ENCODE results near the gene PROSER3. TPM values are rescaled to one million over a fixed set of nuclear protein-coding genes. Genes with fewer than 3 reads are reported as not detected.
A peak's percentile ranks its signal among the peaks of the same experiment; 100 is the strongest.

PROSER3 gene
- total RNA-seq, 1 donor from 2014 or later = 5.2 TPM

DNA sequence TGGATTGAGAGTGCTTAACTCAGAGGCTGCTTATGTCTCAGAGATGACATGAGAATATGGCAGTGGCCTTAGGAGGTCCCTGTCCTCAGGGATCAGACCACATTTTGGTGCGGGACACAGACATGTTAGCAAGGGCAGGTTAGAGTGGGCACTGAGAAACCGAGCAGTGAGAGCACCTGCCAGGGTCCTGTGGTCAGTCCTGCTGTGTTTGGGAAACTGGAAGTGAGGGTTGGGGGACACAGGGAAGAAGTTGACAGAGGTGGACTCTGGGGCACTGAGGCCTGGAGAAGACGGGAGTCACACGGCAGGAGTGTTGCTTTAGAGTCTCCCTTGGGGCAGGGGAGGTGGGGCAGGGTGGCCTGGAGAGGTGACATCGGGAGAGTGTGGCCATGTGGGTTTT, 23.1 kb upstream of the PROSER3 start:
- intact Hi-C loops (cut with micrococcal nuclease) = no loop called here
- ATAC-seq (no peak), DNase-seq (no peak)

DNA sequence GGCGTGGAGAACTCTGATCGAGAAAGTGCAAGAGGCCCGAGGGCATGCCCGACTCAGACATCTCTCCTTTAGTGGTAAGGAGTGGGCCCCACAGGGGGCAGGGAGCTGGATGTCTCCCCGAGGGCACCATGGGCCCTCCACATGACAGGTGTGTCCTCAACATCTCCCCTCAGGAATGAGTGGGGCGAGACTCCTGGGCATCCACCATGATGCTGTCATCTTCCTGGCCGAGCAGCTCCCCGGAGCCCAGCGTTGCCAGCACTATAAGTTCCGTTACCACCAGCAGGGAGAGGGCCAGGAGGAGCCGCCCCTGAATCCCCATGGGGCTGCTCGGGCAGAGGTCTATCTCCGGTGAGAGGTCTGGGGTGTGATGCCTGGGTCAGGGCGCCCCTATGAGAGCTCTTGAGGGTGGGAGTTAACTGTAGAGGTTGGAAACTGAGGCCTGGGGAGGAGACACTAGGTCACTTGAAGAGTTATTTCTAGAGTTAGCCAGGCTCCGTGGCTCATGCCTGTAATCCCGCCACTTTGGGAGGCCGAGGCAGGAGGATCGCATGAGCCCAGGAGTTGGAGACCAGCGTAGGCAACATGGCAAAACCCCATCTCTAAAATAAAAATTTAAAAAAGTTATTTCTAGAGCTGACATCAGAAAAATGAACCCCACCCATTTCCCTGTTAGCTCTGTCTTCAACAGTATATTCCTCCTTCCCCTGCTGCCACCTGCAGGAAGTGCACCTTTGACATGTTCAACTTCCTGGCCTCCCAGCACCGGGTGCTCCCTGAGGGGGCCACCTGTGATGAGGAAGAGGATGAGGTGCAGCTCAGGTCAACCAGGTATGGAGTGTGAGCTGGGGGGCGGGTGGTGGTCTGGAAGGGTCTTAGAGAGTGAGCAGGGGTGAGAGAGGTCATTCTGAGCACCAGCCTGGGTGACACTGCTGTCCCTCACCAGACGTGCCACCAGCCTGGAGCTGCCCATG, 20.8 kb upstream of the PROSER3 start:
- DNase-seq = peak; percentile 31
- ATAC-seq = no peak
- intact Hi-C loops (cut with micrococcal nuclease) = no loop called here

DNA sequence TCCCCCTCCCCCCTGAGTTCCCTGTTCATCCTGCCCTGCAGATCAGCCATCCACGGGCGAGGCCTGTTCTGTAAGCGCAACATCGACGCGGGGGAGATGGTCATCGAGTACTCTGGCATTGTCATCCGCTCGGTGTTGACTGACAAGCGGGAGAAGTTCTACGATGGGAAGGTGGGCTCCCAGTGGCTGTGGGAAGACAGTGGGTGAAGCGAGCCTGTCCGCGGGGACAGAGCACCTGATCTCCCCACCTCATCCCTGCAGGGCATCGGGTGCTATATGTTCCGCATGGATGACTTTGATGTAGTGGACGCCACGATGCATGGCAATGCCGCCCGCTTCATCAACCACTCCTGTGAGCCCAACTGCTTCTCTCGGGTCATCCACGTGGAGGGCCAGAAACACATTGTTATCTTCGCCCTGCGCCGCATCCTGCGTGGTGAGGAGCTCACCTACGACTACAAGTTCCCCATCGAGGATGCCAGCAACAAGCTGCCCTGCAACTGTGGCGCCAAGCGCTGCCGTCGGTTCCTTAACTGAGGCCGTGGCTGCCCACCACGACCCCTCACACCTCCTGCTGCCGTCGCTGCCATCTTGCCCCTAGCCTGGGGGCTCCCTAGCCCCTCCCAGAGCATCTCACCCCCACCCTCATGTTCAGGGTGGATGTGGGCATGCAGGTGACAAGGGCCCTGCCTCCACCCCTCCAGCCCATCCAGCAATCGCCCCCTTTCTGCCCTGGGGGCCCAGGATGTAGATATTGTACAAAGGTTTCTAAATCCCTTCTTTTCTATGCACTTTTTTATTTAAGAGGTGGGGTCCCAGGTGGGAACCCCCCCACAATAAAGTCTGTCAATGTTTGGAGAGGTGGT, 19.7 kb upstream of the PROSER3 start:
- no peak for ATAC-seq
- intact Hi-C loops (cut with micrococcal nuclease) = no loop called here
- DNase-seq = no peak

DNA sequence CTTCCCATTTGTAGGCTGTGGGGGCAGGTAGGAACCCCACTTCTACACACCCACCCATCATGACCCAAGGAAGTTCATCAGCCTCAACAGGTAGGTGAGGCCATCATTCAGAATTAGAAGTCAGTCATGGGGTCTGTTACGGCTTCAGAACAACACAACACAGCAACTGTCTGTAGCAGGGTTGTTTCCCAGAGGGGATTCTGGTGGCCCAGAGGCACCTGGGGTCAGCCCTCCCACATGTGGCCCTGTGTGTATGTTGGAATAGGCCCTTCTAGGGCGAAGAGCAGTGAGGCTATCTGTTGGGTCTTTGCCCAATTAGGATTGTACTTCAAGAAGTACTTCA, 19.1 kb upstream of the PROSER3 start:
- intact Hi-C loops (cut with micrococcal nuclease) = no loop called here
- no peak for DNase-seq
- no peak for ATAC-seq

DNA sequence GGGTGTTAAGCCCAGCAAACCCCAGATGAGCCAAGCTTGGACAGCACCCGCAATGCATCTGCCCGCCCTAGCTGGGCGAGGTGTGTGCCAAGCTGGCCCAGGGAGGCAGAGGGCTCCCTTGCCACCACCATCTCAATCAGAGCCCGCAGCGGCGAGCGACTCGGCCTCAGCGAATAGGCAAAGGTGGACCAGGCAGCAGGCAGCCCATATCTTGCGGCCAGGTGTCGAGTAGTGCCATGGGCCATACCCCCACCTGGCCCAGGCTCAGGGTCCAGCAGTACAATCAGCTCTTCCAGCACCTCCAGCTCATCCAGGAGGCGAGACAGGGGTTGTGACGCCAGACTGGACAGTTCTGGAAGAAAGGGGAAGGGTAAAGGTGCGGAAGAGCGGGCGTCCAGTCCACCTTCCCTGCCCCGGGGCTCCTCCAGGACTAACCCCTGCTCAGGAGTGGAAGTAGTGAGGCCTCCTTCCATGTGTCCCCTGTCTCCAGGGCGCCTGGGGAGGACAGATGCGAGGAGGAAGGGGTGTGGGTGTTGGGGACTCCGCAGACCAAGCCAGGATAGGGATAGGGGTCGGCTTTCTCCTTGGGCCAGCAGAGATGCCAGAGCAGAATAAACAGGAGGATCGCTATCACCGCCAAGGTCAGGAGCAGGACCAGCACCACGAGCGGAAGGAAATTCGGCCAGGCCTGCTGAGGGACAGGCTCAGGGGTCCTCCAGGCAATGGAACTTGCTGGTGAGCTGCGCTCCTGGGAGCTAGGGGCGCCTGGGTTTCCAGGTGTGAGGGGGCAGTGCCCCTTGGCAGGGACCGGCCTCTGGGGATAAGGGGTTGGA, 18.5 kb upstream of the PROSER3 start:
- ATAC-seq (no peak), DNase-seq (no peak)
- intact Hi-C loops (cut with micrococcal nuclease) = no loop called here

DNA sequence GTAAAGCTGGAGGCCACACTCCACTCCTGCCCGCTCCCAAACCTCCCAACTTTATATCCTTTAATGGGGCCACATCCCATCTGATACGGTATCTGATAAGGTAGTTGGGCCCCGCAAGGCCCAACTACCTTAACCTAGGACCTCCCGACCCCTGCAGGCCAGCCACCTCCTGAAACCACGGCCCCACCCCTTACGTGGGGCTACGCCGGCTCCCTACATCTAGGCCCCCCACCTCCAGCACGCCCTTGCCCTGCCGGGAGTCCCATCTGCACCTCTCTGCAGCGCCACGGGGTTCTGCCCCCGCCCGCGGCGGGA, 17.9 kb upstream of the PROSER3 start:
- ATAC-seq (no peak), DNase-seq (no peak)
- intact Hi-C loops (cut with micrococcal nuclease) = no loop called here

DNA sequence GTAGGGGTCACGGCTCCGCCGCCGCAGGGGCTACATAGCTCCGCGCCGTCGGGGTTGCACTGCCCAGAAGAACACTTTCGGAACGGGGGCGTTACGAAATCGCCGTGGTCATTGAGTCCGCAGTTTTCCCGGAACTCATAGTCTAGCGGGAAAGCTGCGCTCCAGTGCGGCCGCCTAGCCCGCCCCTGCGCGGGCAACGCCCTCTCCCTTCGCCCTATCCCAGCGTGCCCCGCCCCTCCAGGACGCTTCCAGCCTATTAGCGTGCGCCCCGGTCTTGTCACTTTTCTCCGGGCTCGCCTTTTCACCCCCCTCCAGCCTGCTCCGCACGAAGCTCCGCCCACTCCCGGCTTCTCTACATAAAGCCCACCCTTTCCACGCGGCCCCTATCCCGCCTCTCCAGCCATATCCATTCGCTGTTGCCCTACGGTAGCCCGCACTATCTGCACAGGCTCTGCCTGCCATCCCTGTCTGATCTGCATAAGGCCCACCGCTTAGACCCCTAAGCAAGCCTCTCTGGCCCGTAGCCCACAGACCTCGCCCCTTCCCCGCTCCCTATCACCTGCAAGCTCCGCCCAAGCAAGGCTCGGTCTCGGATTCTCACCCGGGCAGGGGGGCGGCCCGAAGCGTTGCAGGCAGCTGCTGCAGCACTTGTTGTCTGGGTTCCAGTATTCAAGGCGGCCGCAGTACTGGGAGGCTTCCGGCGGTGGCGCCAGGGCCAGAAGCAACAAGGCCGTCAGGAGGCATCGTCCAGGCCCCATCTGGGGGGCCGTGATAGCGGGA, 17.4 kb upstream of the PROSER3 start:
- intact Hi-C loops (cut with micrococcal nuclease) = no loop called here
- DNase-seq (peak; percentile 99), ATAC-seq (peak; percentile 84)

DNA sequence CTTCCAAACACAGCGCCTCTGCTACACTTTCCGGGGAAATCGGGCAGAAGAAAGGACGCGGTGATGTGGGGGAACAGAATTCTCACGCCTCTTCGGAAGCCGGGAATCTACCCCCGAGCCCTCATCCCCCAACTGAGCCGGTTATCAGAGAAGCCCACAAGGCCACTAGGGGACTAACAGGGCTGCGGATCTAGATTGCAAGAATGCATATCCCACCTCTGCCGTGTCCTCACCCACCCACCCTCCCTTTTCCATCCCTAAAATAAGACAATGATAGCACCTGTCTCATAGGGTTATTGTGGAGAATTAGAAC, 16.8 kb upstream of the PROSER3 start:
- DNase-seq (no peak), ATAC-seq (no peak)

DNA sequence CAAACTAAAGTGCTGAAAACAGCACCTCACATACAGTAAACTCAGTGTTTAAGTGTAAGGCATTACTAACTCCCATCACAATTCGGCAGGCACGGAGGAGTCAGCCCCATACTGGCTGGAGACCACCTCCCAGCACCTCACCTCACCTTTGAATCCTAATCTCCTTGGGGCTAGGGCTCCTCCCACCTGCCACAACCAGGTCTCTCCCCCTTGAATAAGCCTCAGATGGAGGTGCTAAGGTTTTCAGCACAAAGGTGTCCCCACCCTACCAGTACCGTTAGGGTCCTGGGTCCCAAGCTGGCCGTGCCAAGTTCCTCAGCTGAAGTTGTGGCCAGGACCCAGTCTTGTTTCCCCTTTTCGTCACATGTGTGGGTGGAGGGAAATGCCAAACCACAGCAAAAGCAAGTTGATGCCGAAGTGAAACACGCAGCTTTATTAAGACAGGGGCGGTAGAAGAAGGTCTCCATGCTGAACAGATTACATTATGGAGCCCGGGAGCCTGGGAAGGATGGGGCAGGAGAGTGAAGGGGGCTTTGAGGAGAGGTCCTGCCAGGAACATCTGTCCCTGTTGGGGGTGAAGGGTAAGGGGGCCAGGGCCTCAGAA, 15.8 kb upstream of the PROSER3 start, which contains the start of gene IGFLR1:
Gene IGFLR1 (minus strand): TSS at position 332 of the 604 bp plus-strand sequence. CDS start 1,272 bp downstream, outside the sequence.
- DNase-seq (no peak), ATAC-seq (no peak)
- intact Hi-C loops (cut with micrococcal nuclease) = no loop called here

More for the DNA sequence above, 16.8 kb upstream of the PROSER3 start:
- intact Hi-C loops (cut with micrococcal nuclease) = no loop called here

DNA sequence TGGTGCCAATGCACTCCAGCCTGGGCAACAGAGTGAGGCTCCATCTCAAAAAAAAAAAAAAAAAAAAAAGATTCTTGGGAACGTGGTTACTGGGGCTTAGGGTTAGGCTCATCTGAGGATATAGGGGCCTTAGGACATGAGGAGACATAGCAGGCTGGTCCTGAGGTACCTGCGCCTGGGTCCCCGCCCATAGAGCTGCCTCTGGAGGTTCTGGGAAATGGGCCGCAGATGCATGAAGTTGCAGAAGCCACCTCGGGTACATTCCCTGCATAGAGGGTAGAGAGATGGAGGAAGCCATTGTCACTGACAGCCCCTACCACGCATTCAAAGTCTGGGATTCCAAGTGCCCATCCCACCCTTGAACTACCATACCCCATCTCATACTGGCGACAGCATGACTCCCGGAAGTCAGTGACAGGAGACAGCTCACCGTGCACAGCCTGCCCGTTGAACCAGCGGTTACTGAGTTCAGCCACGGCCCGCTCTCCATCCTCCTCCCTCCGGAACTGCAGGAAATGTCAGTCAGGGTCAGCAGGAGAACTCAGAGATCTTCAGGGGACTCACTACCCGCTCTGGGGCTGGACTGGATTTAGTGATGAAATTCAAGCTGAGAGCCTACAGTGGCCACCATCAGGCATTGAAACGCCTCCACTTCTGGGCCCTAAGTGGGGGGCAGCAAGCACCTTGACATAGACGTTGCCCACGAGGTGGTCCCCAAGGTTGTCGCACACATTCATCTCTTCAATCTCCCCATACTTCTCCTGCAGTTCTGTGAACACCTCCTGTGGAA, 14.1 kb upstream of the PROSER3 start:
- ATAC-seq (no peak), DNase-seq (no peak)
- intact Hi-C loops (cut with micrococcal nuclease) = no loop called here

DNA sequence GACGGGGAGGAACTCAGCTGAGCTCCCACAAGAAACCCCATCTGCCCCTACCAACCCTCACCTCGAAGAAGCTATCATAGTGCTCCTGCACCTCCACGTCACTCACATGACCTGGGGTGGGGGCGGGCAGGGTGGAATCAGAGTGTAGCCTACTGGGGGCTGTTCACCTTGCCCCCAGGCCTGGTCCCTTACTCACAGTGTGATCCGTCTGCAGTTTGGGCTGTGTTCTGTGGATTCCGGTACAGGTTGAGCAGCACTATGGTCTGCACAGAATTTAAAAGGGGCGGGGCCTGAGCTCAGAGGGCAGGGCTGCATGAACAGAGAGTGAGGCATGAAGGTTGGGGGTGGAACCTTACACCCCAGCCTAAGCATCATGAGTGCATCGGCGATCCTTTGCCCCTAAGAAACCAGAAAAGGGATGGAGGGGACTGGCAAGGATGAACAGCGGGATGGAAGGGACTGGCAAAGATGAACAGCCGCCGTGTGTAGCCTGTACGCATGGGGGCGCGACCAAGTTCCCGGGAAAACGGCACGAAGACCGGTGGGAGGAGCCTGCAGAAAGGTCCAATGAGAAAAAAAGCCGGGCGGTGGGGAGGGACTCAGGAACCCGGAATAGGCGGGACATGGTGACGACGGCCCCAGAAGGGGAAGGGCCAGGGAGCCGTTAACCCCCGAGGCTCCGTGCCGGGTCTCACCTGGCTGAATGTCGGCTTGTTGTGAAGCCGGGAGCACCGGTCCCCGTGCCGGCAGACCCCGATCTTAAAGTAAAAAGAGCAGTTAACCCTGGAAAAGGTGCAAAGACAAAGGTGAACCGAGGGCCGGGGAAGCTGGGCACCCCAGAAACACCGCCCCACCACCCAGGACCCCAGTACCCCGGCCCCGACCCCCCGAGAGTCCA, 13.3 kb upstream of the PROSER3 start:
- ATAC-seq (peak; percentile 74), DNase-seq (peak; percentile 96)
- intact Hi-C loops (cut with micrococcal nuclease) = no loop called here

DNA sequence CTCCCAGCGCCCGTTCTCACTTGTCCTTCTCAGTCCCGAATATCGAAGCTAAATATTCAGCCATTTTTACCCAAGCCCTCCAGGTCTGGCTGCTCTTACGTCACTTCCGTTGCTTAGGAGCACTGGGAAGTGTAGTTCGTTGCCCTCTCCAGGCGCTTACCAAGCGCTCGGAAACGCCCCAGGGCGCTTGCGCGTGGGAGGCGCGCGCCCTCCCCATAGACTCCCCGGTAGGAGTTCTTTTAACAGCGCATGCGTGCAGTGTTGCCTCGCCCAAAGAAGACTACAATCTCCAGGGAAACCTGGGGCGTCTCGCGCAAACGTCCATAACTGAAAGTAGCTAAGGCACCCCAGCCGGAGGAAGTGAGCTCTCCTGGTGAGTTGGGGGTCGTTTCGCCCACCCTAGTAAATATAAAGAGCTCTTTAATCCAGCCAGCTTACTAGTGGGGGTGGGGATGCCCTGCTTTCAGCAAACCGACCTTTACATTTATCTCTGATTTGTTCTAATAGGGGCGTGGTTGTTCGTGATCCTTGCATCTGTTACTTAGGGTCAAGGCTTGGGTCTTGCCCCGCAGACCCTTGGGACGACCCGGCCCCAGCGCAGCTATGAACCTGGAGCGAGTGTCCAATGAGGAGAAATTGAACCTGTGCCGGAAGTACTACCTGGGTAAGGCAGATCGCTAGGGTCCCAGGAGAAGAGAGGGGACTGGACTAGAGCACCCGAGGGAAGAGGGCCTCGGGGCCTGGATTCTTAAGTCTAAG, 12.5 kb upstream of the PROSER3 start, which contains the start of the genes PSENEN and U2AF1L4:
Gene PSENEN (plus strand): TSS at position 324 of the 759 bp plus-strand sequence. CDS start 280 bp downstream, at position 604.
Gene U2AF1L4 (minus strand): TSS at position 91 of the 759 bp plus-strand sequence. CDS start 27 bp downstream, at position 64.
- intact Hi-C loops (cut with micrococcal nuclease) = no loop called here
- peak; percentile 98 for DNase-seq

DNA sequence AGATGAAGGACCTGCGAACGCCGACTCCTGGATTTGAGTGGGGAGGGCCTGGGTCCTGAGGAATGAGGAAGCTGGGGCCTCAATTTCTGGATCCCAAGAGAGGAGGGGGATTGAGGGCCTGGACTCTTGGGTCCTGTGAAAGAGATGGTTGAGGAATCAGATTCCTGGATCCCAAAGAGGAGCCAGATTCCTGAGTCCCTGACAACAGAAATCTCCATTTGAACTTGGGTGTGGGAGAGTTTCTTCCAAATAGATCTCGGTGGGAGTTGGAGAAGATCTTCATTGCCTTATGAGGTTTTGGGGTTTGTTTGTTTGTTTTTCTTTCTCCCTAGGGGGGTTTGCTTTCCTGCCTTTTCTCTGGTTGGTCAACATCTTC, 11.9 kb upstream of the PROSER3 start:
- no peak for ATAC-seq
- intact Hi-C loops (cut with micrococcal nuclease) = no loop called here
- no peak for DNase-seq

More for the DNA sequence above, 12.5 kb upstream of the PROSER3 start, which contains the start of the genes PSENEN and U2AF1L4:
- peak; percentile 81 for ATAC-seq

DNA sequence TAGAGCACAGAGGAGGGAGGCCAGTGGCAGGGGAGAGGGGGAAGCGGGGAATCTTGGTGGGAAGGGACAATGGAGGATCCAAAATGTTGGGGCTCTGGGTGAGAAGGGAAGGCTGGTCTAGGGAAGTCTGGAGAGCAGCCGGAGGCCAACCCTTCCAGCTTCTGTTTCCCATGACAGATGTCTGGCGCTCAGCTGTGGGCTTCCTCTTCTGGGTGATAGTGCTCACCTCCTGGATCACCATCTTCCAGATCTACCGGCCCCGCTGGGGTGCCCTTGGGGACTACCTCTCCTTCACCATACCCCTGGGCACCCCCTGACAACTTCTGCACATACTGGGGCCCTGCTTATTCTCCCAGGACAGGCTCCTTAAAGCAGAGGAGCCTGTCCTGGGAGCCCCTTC, 11.4 kb upstream of the PROSER3 start:
- DNase-seq (no peak), ATAC-seq (no peak)
- intact Hi-C loops (cut with micrococcal nuclease) = no loop called here

DNA sequence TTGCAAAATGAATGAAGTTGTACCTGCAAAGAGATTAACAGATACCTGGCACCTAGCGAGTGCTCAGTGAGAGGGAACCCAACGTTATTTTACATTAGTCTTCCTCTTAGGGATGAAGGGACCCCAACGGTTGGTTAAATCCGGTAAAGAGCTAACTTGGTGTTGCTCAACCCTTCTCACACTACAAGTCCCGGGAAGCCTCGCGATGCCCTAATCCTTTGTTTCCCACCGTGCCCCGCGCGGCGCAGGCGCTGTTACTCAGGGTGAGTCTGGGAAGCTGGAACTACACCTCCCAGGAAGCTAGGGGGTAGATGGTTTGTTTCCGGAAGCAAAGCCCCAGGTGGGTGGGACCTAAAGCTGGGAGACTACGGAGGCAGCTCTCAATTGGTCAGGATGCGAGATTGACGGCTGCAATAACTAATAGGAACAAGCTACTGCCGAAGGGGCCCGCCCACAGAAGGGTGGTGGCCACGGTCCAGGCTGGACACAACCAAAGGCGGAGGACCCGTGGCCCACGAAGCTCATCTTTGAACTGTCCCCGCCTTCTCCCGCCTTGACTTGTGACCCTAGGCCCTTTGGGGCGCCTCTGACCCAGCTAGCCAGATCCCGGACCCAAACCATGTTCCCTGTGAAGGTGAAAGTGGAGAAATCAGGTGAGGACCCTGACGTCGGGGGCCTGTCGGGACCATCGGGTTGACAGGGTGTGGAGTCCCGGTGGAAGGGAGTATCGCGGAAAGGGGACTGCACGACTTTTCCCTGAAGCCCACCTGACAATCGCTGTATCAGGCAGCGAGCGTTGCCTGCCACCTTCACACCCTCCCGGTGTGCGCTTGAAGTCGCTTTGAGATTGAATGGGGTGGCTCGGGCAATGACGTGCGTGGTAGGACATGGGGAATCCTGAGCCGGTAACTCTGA, 9.6 kb upstream of the PROSER3 start, which contains the start of gene LIN37:
Gene LIN37 (plus strand): TSS at position 471 of the 915 bp plus-strand sequence. CDS start 149 bp downstream, at position 620.
- DNase-seq = peak; percentile 99
- intact Hi-C loops (cut with micrococcal nuclease) = no loop called here
- peak; percentile 83 for ATAC-seq

Data from left ventricle myocardium superior (tissue), 1 donor.